MCF 10A (cell line): ENCODE data around the gene AGTPBP1. TPM values are rescaled to one million over a fixed set of nuclear protein-coding genes. Genes with fewer than 3 reads are reported as not detected.

ENCODE experiments used
- BruUV-seq: library from RNA; stranded (reverse); fragments of 400-500 nt; replicated peaks from 2 replicates; lab custom pipeline; 2021; lab: Mats Ljungman, UMichigan
- CTCF ChIA-PET: fragments of 300-600 bp; sonication (Branson Sonifier 250); formaldehyde crosslinking; extraction: SDS; loops from one replicate; lab custom pipeline; 2021; ENCODE audit warnings: antibody characterized with exemption, inconsistent platforms; lab: Yijun Ruan, JAX
- POLR2A ChIA-PET: fragments of 300-600, 350-650 bp; sonication (Branson Sonifier 250); formaldehyde crosslinking; extraction: SDS; loops from one replicate; lab custom pipeline; 2020; ENCODE audit warnings: antibody characterized with exemption, inconsistent platforms; lab: Yijun Ruan, JAX
- DNase-seq: peaks from one replicate; pipeline ENCODE4 v3.0.0-alpha.2; 2018; ENCODE audit not compliant: unreplicated experiment
- H3K27ac Mint-ChIP-seq: one replicate; pipeline ENCODE4 v1.8.0; 2022; ENCODE audit warnings: mild to moderate bottlenecking, low read depth, mixed read lengths; ENCODE audit not compliant: unreplicated experiment
- H3K27me3 Mint-ChIP-seq: one replicate; pipeline ENCODE4 v1.8.0; 2022; ENCODE audit warnings: mixed read lengths; ENCODE audit not compliant: insufficient read depth, unreplicated experiment
- H3K36me3 Mint-ChIP-seq: one replicate; pipeline ENCODE4 v1.8.0; 2022; ENCODE audit warnings: mild to moderate bottlenecking, moderate library complexity, mixed read lengths; ENCODE audit not compliant: insufficient read depth, unreplicated experiment
- H3K4me1 Mint-ChIP-seq: one replicate; pipeline ENCODE4 v1.8.0; 2022; ENCODE audit warnings: mixed read lengths; ENCODE audit not compliant: insufficient read depth, unreplicated experiment
- H3K4me3 Mint-ChIP-seq: one replicate; pipeline ENCODE4 v1.8.0; 2022; ENCODE audit warnings: mild to moderate bottlenecking, moderate library complexity, mixed read lengths; ENCODE audit not compliant: unreplicated experiment
- H3K9me3 Mint-ChIP-seq: one replicate; pipeline ENCODE4 v1.8.0; 2022; ENCODE audit warnings: mixed read lengths; ENCODE audit not compliant: unreplicated experiment
- intact Hi-C: fragments of 100-400 bp; cut with micrococcal nuclease; formaldehyde crosslinking; loops from 2 replicates; pipeline ENCODE4 v1.14.1; 2022
- total RNA-seq: library from RNA; stranded (reverse); gene quantifications from 2 replicates; pipeline ENCODE4 v1.2.3, GENCODE V29; 2022
- TF ChIP-seq, protein P1 (sequence below): fragments of 200-600 bp; IDR thresholded peaks from one replicate; pipeline ENCODE4 v1.8.0; 2022; ENCODE audit warnings: antibody characterized with exemption, mild to moderate bottlenecking; ENCODE audit not compliant: unreplicated experiment

AGTPBP1 gene
- total RNA-seq, 1 experiment from 2014 or later: 27.2 TPM

DNA sequence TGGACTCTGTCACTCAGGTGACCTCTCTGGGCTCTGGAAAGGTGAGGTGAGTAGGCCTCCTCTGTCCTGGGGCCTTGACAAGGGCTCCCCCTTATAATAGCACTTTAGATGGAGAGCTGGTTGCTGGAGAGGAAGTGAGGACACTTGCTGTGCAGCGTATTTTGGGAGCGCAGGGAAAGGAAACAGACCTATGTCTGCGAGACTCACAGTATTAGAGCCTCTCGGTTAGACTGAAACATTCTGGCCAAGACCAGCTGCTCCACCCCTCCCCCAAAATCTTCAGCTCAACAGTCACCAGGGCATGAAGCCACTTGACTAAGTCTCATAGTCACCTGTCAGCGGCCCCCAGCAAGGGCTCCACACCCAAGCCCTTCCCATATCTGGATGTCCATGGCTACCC lies 213.6 kb downstream of the AGTPBP1 start:
- H3K9me3 Mint-ChIP-seq: no peaks in the 10 kb centered on the region
- ChIA-PET POLR2A (no interaction called here), CTCF (interaction anchor here (0.7 kb wide), 1 partner anchor 445 kb away, joined by 3 read pairs; no protein-coding TSS in a partner anchor)
- no peak overlapping the region for H3K27ac Mint-ChIP-seq
- H3K27me3 Mint-ChIP-seq: peaks cover 23% of the 10 kb centered on the region
- TF ChIP-seq, protein P1, sequence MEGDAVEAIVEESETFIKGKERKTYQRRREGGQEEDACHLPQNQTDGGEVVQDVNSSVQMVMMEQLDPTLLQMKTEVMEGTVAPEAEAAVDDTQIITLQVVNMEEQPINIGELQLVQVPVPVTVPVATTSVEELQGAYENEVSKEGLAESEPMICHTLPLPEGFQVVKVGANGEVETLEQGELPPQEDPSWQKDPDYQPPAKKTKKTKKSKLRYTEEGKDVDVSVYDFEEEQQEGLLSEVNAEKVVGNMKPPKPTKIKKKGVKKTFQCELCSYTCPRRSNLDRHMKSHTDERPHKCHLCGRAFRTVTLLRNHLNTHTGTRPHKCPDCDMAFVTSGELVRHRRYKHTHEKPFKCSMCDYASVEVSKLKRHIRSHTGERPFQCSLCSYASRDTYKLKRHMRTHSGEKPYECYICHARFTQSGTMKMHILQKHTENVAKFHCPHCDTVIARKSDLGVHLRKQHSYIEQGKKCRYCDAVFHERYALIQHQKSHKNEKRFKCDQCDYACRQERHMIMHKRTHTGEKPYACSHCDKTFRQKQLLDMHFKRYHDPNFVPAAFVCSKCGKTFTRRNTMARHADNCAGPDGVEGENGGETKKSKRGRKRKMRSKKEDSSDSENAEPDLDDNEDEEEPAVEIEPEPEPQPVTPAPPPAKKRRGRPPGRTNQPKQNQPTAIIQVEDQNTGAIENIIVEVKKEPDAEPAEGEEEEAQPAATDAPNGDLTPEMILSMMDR: no peak
- no TSS peak for BruUV-seq
- intact Hi-C loops: no loop called here
- no peak overlapping the region for H3K4me3 Mint-ChIP-seq
- no peaks in the 10 kb centered on the region for H3K4me1 Mint-ChIP-seq
- H3K36me3 Mint-ChIP-seq: no peaks in the 10 kb centered on the region
- DNase-seq: no peak

DNA sequence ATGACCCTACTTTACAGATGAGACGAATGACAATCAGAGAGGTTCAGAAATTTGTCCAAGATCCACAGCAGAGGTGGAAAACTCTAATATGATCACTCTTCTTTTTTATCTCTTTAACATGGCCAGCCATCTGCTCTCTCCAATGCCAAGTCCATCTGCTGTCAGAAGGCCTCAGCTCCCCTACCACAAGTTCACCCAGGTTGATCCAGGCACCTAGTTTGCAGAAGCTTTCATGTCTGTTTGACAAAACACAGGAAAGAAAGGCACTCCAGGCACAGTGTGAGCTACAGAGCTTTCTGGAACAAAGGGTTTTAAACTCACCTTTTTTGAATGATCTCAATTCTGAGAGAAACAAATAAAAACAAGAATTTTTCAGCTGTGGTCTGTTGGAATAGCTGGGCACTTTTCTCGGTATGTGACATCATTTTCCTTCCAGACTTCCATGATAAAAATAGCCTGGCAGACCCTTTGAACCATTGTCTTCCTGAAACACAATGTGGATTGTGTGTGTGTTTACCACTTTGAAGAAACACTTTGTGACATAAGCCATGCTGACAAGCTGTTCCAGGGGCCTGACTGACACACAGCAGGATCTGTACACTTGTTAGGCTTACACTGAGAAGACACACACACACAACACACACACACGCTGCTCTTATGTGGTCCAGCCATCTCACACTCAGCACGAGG lies 214.3 kb downstream of the AGTPBP1 start:
- peaks cover 23% of the 10 kb centered on the region for H3K27me3 Mint-ChIP-seq
- ChIA-PET CTCF (interaction anchor here (0.7 kb wide), 1 partner anchor 444 kb away, joined by 3 read pairs; no protein-coding TSS in a partner anchor), POLR2A (no interaction called here)
- BruUV-seq: no TSS peak
- intact Hi-C loops: no loop called here
- H3K36me3 Mint-ChIP-seq: no peaks in the 10 kb centered on the region
- no peak overlapping the region for H3K27ac Mint-ChIP-seq
- H3K9me3 Mint-ChIP-seq: no peaks in the 10 kb centered on the region
- DNase-seq: no peak
- H3K4me1 Mint-ChIP-seq: no peaks in the 10 kb centered on the region
- H3K4me3 Mint-ChIP-seq: no peak overlapping the region
- TF ChIP-seq, protein P1: no peak

DNA sequence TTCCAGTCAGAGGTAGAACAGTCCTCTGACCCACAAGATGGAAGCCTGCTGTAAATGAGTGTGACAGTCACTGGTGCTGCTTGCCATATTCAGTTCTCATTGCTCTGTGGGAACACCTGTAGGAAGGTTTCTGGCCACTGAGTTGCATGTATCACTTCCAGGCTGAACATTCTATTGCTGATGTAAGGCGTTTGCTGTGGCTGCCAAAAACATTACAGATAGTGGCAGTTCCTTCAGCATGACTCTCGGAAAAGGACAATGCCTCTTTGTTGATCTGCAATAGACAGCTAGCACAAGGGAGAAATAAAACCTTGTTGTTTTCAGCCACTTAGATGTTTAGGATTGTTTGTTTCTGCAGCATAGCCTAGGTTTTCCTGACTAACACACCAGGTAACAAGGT lies 217.2 kb downstream of the AGTPBP1 start:
- TF ChIP-seq, protein P1: no peak
- Mint-ChIP-seq H3K27ac (no peak overlapping the region), H3K4me1 (no peaks in the 10 kb centered on the region), H3K36me3 (no peaks in the 10 kb centered on the region), H3K9me3 (no peaks in the 10 kb centered on the region), H3K27me3 (peaks cover 23% of the 10 kb centered on the region), H3K4me3 (no peak overlapping the region)
- CTCF ChIA-PET: no interaction called here
- intact Hi-C loops: no loop called here
- POLR2A ChIA-PET: no interaction called here
- BruUV-seq: no TSS peak
- DNase-seq: no peak

DNA sequence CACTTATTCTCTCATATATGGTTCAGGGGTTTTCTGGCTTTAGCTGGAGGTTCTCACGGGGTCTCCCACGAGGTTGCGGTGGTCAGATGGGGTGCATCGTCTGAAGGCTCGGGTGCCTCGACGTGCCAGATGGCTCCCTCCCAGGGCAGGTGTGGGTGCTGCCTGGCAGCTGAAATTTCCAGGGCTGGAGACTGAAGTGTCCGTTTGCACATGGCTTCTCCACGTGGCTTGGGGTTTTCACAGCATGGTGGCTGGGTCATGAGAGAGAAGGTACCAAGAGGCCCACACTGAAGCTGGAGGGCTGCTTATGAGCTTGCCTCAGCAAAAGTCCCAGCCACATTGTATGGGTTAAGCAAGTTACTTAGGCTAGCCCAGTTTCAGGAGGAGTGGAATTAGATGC lies 218.6 kb downstream of the AGTPBP1 start:
- BruUV-seq: no TSS peak
- ChIA-PET CTCF (interaction anchor here (1.3 kb wide), 1 partner anchor 86 kb away, joined by 3 read pairs; no protein-coding TSS in a partner anchor), POLR2A (no interaction called here)
- Mint-ChIP-seq H3K4me3 (no peak overlapping the region), H3K36me3 (no peaks in the 10 kb centered on the region), H3K9me3 (no peaks in the 10 kb centered on the region), H3K27me3 (peaks cover 23% of the 10 kb centered on the region), H3K4me1 (no peaks in the 10 kb centered on the region), H3K27ac (no peak overlapping the region)
- intact Hi-C loops: no loop called here
- TF ChIP-seq, protein P1: no peak
- DNase-seq: no peak
